Loucy (cell line): ENCODE results near the gene SHC3.

Source experiments
- H2AFZ ChIP-seq: fragments of 200-600 bp; sonication (generic); 2 replicates; pipeline ENCODE4 v1.6.0; 2016; ENCODE audit warnings: antibody characterized with exemption, mild to moderate bottlenecking, low read length, moderate library complexity
- H3F3A ChIP-seq: fragments of 200-600 bp; 2 replicates; pipeline ENCODE4 v1.6.0; 2016; ENCODE audit warnings: antibody characterized with exemption, low read depth, mild to moderate bottlenecking
- H3K27me3 ChIP-seq: fragments of 200-600 bp; sonication (generic); 2 replicates; pipeline ENCODE4 v1.6.1; 2014; ENCODE audit warnings: low read length, mild to moderate bottlenecking; ENCODE audit not compliant: insufficient read depth, poor library complexity, severe bottlenecking
- H3K36me3 ChIP-seq: fragments of 200-600 bp; sonication (generic); 2 replicates; pipeline ENCODE4 v1.6.1; 2016; ENCODE audit warnings: low read length; ENCODE audit not compliant: insufficient read depth
- H3K4me1 ChIP-seq: fragments of 200-600 bp; sonication (generic); 2 replicates; pipeline ENCODE4 v1.5.1; 2014; ENCODE audit warnings: low read length, mild to moderate bottlenecking; ENCODE audit not compliant: insufficient read depth, poor library complexity, severe bottlenecking
- H3K4me2 ChIP-seq: fragments of 200-600 bp; sonication (generic); 2 replicates; pipeline ENCODE4 v1.6.0; 2014; ENCODE audit warnings: antibody characterized with exemption, low read length, low read depth, mild to moderate bottlenecking; ENCODE audit not compliant: poor library complexity, severe bottlenecking
- H3K4me3 ChIP-seq: fragments of 200-600 bp; sonication (generic); 2 replicates; pipeline ENCODE4 v1.5.1; 2014; ENCODE audit warnings: low read length, mild to moderate bottlenecking, mixed read lengths; ENCODE audit not compliant: poor library complexity, severe bottlenecking
- H3K79me2 ChIP-seq: fragments of 200-600 bp; sonication (generic); 2 replicates; pipeline ENCODE4 v1.6.1; 2014; ENCODE audit warnings: low read length; ENCODE audit not compliant: insufficient read depth
- H3K9ac ChIP-seq: fragments of 200-600 bp; sonication (generic); 2 replicates; pipeline ENCODE4 v1.6.0; 2014; ENCODE audit warnings: mild to moderate bottlenecking, low read depth, low read length, moderate library complexity; ENCODE audit not compliant: poor library complexity, severe bottlenecking
- H3K9me2 ChIP-seq: fragments of 200-600 bp; sonication (generic); replicated peaks from 2 replicates; pipeline ENCODE4 v1.6.1; 2016; ENCODE audit warnings: low read depth, low read length, mixed read lengths
- H3K9me3 ChIP-seq: fragments of 200-600 bp; sonication (generic); 2 replicates; pipeline ENCODE4 v1.6.1; 2014; ENCODE audit warnings: mild to moderate bottlenecking, antibody characterized with exemption, low read length, low read depth; ENCODE audit not compliant: insufficient read depth
- H4K20me1 ChIP-seq: fragments of 200-600 bp; sonication (generic); 2 replicates; pipeline ENCODE4 v1.6.0; 2014; ENCODE audit warnings: antibody characterized with exemption, low read length, mild to moderate bottlenecking; ENCODE audit not compliant: insufficient read depth, poor library complexity, severe bottlenecking
- EZH2phosphoT487 ChIP-seq: fragments of 200-600 bp; IDR thresholded peaks from 2 replicates; pipeline ENCODE4 v1.6.1; 2018; ENCODE audit warnings: antibody characterized with exemption, mild to moderate bottlenecking, moderate library complexity, borderline replicate concordance
- TF ChIP-seq, protein P1 (sequence below): fragments of 200-600 bp; sonication (generic); conservative IDR thresholded peaks from 2 replicates; pipeline ENCODE4 v1.5.1; 2014; ENCODE audit warnings: mild to moderate bottlenecking, antibody characterized with exemption, low read length

The SHC3 gene

DNA sequence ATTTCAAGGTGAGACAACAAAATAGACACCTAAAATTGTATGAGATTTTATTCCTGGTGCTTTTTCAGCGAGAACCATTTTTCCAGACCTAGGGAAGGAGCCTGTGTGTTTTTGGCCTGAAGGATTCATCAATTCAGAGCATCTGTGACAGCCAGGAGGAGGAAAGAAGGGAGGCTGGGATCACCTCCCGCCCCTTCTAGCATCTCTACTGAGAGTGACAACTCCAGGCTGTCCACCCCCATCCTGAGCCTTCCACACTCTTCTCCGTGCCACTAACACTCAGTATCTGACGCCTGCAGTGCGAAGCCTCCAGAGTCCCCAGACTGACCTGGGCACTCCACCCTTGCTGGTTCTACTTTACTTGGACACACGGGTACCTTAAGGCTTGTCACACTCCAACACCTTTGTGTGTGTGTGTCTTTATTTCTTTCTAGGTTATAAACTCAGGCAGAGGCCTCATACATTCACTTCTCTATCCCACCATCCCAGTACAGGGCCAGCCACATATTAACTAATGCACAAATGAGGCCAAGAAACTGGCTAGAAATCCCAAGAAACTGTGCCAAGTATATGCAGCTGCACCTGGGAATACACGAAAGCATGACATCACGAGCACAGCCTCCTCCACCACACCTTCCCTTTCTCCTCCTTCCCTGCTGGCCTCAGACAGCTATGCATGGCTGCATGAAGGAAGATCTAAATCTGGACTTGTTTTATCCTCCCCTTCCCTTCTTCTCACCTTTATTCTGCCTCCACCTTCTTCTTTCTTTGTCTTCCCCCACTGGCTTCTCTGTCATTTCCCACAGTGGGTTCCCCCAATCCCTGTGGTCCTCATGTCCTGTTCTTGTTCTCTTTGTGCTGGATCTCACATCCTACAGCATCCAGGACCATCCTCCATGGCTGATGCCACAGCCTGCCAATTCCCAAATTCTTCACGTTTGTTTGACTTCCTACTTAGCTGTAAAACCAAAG lies 171.3 kb downstream of the SHC3 start:
- H3K9me2 ChIP-seq, result no peaks in the 10 kb centered on the region
- no peaks in the 10 kb centered on the region for H3F3A ChIP-seq
- no peak overlapping the region for H2AFZ ChIP-seq
- H3K9ac ChIP-seq, result no peak overlapping the region
- H3K4me1 ChIP-seq, result no peaks in the 10 kb centered on the region
- H3K4me2 ChIP-seq, result no peak overlapping the region
- H3K9me3 ChIP-seq, result no peaks in the 10 kb centered on the region
- TF ChIP-seq, protein P1, sequence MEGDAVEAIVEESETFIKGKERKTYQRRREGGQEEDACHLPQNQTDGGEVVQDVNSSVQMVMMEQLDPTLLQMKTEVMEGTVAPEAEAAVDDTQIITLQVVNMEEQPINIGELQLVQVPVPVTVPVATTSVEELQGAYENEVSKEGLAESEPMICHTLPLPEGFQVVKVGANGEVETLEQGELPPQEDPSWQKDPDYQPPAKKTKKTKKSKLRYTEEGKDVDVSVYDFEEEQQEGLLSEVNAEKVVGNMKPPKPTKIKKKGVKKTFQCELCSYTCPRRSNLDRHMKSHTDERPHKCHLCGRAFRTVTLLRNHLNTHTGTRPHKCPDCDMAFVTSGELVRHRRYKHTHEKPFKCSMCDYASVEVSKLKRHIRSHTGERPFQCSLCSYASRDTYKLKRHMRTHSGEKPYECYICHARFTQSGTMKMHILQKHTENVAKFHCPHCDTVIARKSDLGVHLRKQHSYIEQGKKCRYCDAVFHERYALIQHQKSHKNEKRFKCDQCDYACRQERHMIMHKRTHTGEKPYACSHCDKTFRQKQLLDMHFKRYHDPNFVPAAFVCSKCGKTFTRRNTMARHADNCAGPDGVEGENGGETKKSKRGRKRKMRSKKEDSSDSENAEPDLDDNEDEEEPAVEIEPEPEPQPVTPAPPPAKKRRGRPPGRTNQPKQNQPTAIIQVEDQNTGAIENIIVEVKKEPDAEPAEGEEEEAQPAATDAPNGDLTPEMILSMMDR, result no peak
- no peak for TF ChIP-seq EZH2phosphoT487
- H3K79me2 ChIP-seq, result no peaks in the 10 kb centered on the region
- H3K27me3 ChIP-seq, result peaks cover 3% of the 10 kb centered on the region
- no peaks in the 10 kb centered on the region for H3K36me3 ChIP-seq
- no peak overlapping the region for H3K4me3 ChIP-seq
- no peaks in the 10 kb centered on the region for H4K20me1 ChIP-seq

DNA sequence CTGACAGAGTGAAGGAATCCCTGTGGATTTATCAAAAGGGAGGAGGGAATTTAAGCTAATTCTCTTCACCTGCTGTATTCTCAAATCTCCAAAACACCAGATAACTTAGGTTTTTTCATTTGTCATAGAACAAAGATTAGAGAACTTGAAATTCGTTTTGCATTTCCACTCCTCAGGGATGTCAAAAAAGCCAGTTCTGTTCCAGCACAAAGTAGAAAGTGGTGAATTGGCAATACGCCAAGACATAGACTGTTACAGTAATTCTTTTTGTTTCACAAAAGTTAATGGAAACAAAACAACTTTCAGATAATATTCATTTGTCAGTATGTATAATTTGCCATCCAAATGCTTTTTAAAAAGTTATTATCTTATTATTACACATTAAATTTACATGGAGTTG lies 172.4 kb downstream of the SHC3 start:
- H3K9me3 ChIP-seq, result no peaks in the 10 kb centered on the region
- peaks cover 6% of the 10 kb centered on the region for H3K27me3 ChIP-seq
- H3K4me3 ChIP-seq, result no peak overlapping the region
- H3K36me3 ChIP-seq, result no peaks in the 10 kb centered on the region
- H3K4me1 ChIP-seq, result peaks cover 1% of the 10 kb centered on the region
- no peaks in the 10 kb centered on the region for H3K79me2 ChIP-seq
- H3K9me2 ChIP-seq, result no peaks in the 10 kb centered on the region
- no peaks in the 10 kb centered on the region for H3F3A ChIP-seq
- no peak overlapping the region for H3K9ac ChIP-seq
- TF ChIP-seq, protein P1, result no peak
- TF ChIP-seq EZH2phosphoT487, result no peak
- no peak overlapping the region for H3K4me2 ChIP-seq
- no peak overlapping the region for H2AFZ ChIP-seq
- H4K20me1 ChIP-seq, result no peaks in the 10 kb centered on the region

DNA sequence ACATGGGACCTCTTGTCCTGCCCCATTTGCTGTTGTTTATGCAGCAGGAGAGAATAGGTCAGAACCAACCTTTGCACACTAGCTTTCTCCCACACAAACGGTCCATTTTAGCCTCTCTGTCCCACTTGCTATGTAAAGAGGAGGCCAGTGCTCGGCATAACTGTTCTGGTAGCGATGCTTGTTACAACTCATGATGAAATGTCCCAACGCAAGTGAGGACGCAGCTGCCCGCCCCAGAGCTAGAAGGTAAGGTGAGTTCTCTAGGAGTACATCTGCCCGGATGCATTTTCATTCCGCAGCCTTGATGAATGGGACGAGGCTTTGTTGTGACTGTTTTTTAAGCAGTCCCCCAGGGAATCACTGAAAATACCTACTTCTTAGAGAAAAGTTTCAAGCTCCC lies 173.3 kb downstream of the SHC3 start:
- H3K9ac ChIP-seq, result no peak overlapping the region
- no peaks in the 10 kb centered on the region for H4K20me1 ChIP-seq
- peaks cover 6% of the 10 kb centered on the region for H3K27me3 ChIP-seq
- H3K36me3 ChIP-seq, result no peaks in the 10 kb centered on the region
- no peaks in the 10 kb centered on the region for H3K79me2 ChIP-seq
- no peaks in the 10 kb centered on the region for H3K9me2 ChIP-seq
- peaks cover 9% of the 10 kb centered on the region for H3K4me1 ChIP-seq
- H3K9me3 ChIP-seq, result no peaks in the 10 kb centered on the region
- TF ChIP-seq, protein P1, result no peak
- TF ChIP-seq EZH2phosphoT487, result no peak
- H2AFZ ChIP-seq, result no peak overlapping the region
- H3K4me3 ChIP-seq, result no peak overlapping the region
- no peaks in the 10 kb centered on the region for H3F3A ChIP-seq
- no peak overlapping the region for H3K4me2 ChIP-seq
